SH-SY5Y (cell line): ENCODE measurements around the gene CHMP4A.

Source experiments
- GATA2 ChIP-seq: IDR thresholded peaks from 2 replicates; pipeline ENCODE4 v1.6.1; 2011; ENCODE audit warnings: mild to moderate bottlenecking, low read depth, low read length
- GATA3 ChIP-seq: IDR thresholded peaks from 2 replicates; pipeline ENCODE4 v1.6.1; 2011; ENCODE audit warnings: low read depth, mild to moderate bottlenecking, low read length, moderate library complexity

- TF ChIP-seq GATA3 = no peak
- TF ChIP-seq GATA2 = no peak
Measured at GRCh38 chr14:24211311-24211710, 2.0 kb downstream of the CHMP4A start.
